SH-SY5Y (cell line): Measurements from ENCODE around the gene HOXD12.

Source experiments
- GATA2 ChIP-seq: IDR thresholded peaks from 2 replicates; pipeline ENCODE4 v1.6.1; 2011; ENCODE audit warnings: mild to moderate bottlenecking, low read depth, low read length
- GATA3 ChIP-seq: IDR thresholded peaks from 2 replicates; pipeline ENCODE4 v1.6.1; 2011; ENCODE audit warnings: low read depth, mild to moderate bottlenecking, low read length, moderate library complexity

DNA sequence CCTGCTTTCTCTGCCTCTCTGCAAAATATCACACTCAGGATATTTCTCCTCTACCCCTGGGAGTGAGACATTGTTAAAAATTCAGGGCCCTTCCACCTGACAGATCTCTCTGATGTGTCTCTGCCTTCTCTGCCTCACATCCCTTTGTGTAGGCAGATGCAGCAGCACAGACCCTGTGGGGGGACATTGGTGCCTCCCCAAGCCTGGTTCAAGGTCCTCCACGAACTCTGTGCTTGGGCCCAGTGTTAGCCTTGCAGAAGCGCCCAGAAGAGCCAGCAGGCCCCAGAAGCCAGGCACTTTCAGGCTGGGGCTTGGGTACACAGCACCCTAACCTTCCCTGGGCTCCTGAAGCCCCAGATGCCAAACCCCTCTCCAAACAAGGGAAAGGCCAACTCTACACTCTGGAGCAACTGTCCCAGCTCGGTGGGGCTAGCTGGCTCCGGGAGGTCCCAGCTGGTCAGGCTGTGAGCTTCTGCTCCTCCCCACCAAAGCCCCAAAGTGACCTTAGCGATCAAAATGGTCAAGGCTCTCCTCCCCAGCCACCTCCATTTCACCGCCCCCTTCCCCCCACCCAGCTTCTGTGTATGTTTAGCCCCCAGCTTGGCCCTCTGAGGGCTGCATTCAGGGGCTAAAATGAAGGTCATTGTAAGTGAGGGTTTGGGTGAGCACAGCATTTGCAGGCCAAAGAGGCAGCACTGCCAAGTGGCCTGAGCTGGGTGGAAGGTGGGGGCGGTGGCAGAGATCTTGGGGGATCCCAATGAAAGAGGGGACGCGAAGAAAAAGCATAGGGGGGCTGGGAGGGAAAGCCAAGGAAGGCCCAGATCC, 25.6 kb downstream of the HOXD12 start:
- TF ChIP-seq GATA2, result no peak
- no peak for TF ChIP-seq GATA3
